Suprapubic skin (tissue), 3 donors: ENCODE results near the gene CDH13.

Source experiments
- EP300 ChIP-seq: sonication (generic); formaldehyde crosslinking; IDR thresholded peaks from one replicate; pipeline ENCODE4 v1.6.1; 2017; ENCODE audit warnings: antibody characterized with exemption
- POLR2A ChIP-seq, 2 donors: fragments of 450-650 bp; IDR thresholded peaks; one replicate each; pipeline ENCODE4 v1.6.1; 2017; ENCODE audit warnings: antibody characterized with exemption in 2 of 2, mild to moderate bottlenecking in 2 of 2, moderate library complexity in 2 of 2
- TF ChIP-seq, protein P1 (sequence below), 2 donors: fragments of 200-600 bp in 1 of 2; fragments of 450-650 bp in 1 of 2; sonication (generic) in 1 of 2; IDR thresholded peaks; one replicate each; pipeline ENCODE4 v1.5.1; 2016 to 2019; ENCODE audit warnings: antibody characterized with exemption in 2 of 2, mild to moderate bottlenecking in 1 of 2, moderate library complexity in 1 of 2

DNA sequence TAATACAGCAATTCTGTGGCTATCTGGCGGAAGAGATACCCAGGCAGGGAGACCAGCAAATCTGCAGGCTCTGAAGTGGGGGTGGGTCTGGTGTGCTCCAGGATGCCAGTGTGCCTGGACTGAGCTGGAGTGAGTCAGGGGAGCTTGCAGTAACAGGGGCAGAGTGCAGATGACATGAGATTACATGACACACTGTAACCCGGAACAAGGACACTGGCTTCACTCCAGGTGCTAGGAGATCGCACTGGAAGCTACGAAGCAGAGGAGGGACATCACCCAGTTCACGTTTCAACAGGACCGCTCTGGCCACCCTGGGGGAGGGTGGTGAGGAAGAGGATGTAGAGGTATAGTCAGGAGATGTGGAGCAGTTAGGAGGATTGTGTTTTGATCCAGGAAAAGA lies 475.6 kb downstream of the CDH13 start:
- TF ChIP-seq, protein P1, sequence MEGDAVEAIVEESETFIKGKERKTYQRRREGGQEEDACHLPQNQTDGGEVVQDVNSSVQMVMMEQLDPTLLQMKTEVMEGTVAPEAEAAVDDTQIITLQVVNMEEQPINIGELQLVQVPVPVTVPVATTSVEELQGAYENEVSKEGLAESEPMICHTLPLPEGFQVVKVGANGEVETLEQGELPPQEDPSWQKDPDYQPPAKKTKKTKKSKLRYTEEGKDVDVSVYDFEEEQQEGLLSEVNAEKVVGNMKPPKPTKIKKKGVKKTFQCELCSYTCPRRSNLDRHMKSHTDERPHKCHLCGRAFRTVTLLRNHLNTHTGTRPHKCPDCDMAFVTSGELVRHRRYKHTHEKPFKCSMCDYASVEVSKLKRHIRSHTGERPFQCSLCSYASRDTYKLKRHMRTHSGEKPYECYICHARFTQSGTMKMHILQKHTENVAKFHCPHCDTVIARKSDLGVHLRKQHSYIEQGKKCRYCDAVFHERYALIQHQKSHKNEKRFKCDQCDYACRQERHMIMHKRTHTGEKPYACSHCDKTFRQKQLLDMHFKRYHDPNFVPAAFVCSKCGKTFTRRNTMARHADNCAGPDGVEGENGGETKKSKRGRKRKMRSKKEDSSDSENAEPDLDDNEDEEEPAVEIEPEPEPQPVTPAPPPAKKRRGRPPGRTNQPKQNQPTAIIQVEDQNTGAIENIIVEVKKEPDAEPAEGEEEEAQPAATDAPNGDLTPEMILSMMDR (IDR thresholded peaks at IDR 0.05), result no peak
- no peak for TF ChIP-seq EP300
- no peak for TF ChIP-seq POLR2A (IDR thresholded peaks at IDR 0.05)
